HepG2 (cell line): ENCODE measurements around the gene ABCC3. TPM values are rescaled to one million over a fixed set of nuclear protein-coding genes. Genes with fewer than 3 reads are reported as not detected.

Experiments used
- ADNP ChIP-seq: sonication (generic); formaldehyde crosslinking; IDR thresholded peaks from 2 replicates; pipeline ENCODE4 v1.4.0; 2020; ENCODE audit warnings: missing genetic modification reagents
- BHLHE40 ChIP-seq: IDR thresholded peaks from 2 replicates; pipeline ENCODE4 v1.6.1; 2011; ENCODE audit warnings: low read length, improper control_type of control experiment
- CCDC6 ChIP-seq: sonication (generic); formaldehyde crosslinking; IDR thresholded peaks from 2 replicates; pipeline ENCODE4 v1.8.1; 2022; ENCODE audit warnings: mild to moderate bottlenecking, missing genetic modification reagents, moderate library complexity
- CREB1 ChIP-seq, 2 experiments: fragments of 450-650 bp in 1 of 2; IDR thresholded peaks; 2 replicates each; pipeline ENCODE4 v1.6.1; 2016 to 2017; ENCODE audit warnings: control low read depth in 1 of 2, mild to moderate bottlenecking in 1 of 2, missing compliant biosample characterization in 1 of 2, missing genetic modification characterization in 1 of 2
- MYNN ChIP-seq: sonication (generic); formaldehyde crosslinking; IDR thresholded peaks from 2 replicates; pipeline ENCODE4 v1.4.0; 2020; ENCODE audit warnings: mild to moderate bottlenecking, low read depth, missing genetic modification reagents
- PREB ChIP-seq: sonication (generic); formaldehyde crosslinking; IDR thresholded peaks from 2 replicates; pipeline ENCODE4 v1.4.0; 2020; ENCODE audit warnings: missing genetic modification reagents
- RAD51 ChIP-seq: fragments of 450-650 bp; IDR thresholded peaks from 2 replicates; pipeline ENCODE4 v1.6.1; 2016; ENCODE audit warnings: borderline replicate concordance
- RNF219 ChIP-seq: sonication (generic); formaldehyde crosslinking; IDR thresholded peaks from 2 replicates; pipeline ENCODE4 v1.5.0; 2020; ENCODE audit warnings: mild to moderate bottlenecking, missing genetic modification reagents
- RORA ChIP-seq: sonication (generic); formaldehyde crosslinking; IDR thresholded peaks from 2 replicates; pipeline ENCODE4 v1.5.0; 2020; ENCODE audit warnings: mild to moderate bottlenecking, missing genetic modification reagents, moderate library complexity
- SALL1 ChIP-seq: sonication (generic); formaldehyde crosslinking; IDR thresholded peaks from 2 replicates; pipeline ENCODE4 v1.8.0; 2022; ENCODE audit warnings: mild to moderate bottlenecking, missing genetic modification reagents
- SIX1 ChIP-seq: sonication (generic); formaldehyde crosslinking; IDR thresholded peaks from 2 replicates; pipeline ENCODE4 v1.4.0; 2020; ENCODE audit warnings: missing genetic modification reagents, borderline replicate concordance
- ZNF251 ChIP-seq: sonication (generic); formaldehyde crosslinking; IDR thresholded peaks from 2 replicates; pipeline ENCODE4 v1.9.0; 2021; ENCODE audit warnings: mild to moderate bottlenecking, missing genetic modification reagents
- ZNF510 ChIP-seq: sonication (generic); formaldehyde crosslinking; IDR thresholded peaks from 2 replicates; pipeline ENCODE4 v1.4.0; 2020; ENCODE audit warnings: low read depth, mild to moderate bottlenecking, missing genetic modification reagents
- ZNF670 ChIP-seq: sonication (generic); formaldehyde crosslinking; IDR thresholded peaks from 2 replicates; pipeline ENCODE4 v1.8.0; 2022; ENCODE audit warnings: mild to moderate bottlenecking, missing genetic modification reagents, borderline replicate concordance
- polyA plus RNA-seq, 8 experiments: library from polyadenylated mRNA; depleted of rRNA in 3 of 8; stranded (reverse) in 7 of 8; unstranded in 1 of 8; fragments of >200 nt; fragmentation: Illumina TruSeq in 4 of 8; extraction: Trizol in 4 of 8; gene quantifications; 2 replicates each; pipeline versions ENCODE4 v1.2.1 to v1.2.3, GENCODE V29; 2011 to 2016; ENCODE audit warnings: low read depth in 4 of 8, missing spikeins in 1 of 8, mixed read lengths in 1 of 8; ENCODE audit not compliant: insufficient read depth in 1 of 8
- total RNA-seq, 5 experiments: library from RNA; depleted of rRNA; stranded (reverse); fragments of >200 nt; fragmentation: Illumina TruSeq; extraction: Trizol; gene quantifications; 2 replicates each; pipeline ENCODE4 v1.2.3, GENCODE V29; 2016; ENCODE audit warnings: low read depth in 1 of 5
- TF ChIP-seq, protein P1 (sequence below): IDR thresholded peaks from 2 replicates; pipeline ENCODE4 v1.6.1; 2016; ENCODE audit warnings: low read depth, missing genetic modification reagents, missing compliant biosample characterization
- TF ChIP-seq, protein P2 (sequence below): IDR thresholded peaks from 2 replicates; pipeline ENCODE4 v1.6.1; 2016; ENCODE audit warnings: mild to moderate bottlenecking, missing biosample characterization, missing genetic modification reagents

ABCC3 gene
- total and polyA plus RNA-seq, 2 of the 13 experiments (the other 11 are each of a cell fraction or from before 2014, with no cell fraction given): 25.2 to 50.7 TPM

- TF ChIP-seq, protein P1, sequence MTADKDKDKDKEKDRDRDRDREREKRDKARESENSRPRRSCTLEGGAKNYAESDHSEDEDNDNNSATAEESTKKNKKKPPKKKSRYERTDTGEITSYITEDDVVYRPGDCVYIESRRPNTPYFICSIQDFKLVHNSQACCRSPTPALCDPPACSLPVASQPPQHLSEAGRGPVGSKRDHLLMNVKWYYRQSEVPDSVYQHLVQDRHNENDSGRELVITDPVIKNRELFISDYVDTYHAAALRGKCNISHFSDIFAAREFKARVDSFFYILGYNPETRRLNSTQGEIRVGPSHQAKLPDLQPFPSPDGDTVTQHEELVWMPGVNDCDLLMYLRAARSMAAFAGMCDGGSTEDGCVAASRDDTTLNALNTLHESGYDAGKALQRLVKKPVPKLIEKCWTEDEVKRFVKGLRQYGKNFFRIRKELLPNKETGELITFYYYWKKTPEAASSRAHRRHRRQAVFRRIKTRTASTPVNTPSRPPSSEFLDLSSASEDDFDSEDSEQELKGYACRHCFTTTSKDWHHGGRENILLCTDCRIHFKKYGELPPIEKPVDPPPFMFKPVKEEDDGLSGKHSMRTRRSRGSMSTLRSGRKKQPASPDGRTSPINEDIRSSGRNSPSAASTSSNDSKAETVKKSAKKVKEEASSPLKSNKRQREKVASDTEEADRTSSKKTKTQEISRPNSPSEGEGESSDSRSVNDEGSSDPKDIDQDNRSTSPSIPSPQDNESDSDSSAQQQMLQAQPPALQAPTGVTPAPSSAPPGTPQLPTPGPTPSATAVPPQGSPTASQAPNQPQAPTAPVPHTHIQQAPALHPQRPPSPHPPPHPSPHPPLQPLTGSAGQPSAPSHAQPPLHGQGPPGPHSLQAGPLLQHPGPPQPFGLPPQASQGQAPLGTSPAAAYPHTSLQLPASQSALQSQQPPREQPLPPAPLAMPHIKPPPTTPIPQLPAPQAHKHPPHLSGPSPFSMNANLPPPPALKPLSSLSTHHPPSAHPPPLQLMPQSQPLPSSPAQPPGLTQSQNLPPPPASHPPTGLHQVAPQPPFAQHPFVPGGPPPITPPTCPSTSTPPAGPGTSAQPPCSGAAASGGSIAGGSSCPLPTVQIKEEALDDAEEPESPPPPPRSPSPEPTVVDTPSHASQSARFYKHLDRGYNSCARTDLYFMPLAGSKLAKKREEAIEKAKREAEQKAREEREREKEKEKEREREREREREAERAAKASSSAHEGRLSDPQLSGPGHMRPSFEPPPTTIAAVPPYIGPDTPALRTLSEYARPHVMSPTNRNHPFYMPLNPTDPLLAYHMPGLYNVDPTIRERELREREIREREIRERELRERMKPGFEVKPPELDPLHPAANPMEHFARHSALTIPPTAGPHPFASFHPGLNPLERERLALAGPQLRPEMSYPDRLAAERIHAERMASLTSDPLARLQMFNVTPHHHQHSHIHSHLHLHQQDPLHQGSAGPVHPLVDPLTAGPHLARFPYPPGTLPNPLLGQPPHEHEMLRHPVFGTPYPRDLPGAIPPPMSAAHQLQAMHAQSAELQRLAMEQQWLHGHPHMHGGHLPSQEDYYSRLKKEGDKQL (CRISPR knock-in tag): no peak
- TF ChIP-seq RNF219 (CRISPR knock-in tag) (no peak), BHLHE40 (no peak), SIX1 (CRISPR knock-in tag) (no peak), CCDC6 (0 out of 2 replicates have a peak, but pooled peaks have one; percentile 37), MYNN (CRISPR knock-in tag) (no peak), ADNP (no peak), SALL1 (CRISPR knock-in tag) (peak; percentile 51; the same call in 1 of the 2 replicates), ZNF251 (CRISPR knock-in tag) (no peak), ZNF510 (no peak), PREB (CRISPR knock-in tag) (no peak), RAD51 (no peak), CREB1 (IDR thresholded peaks at IDR 0.05) (no peak), CREB1 (CRISPR knock-in tag; IDR thresholded peaks at IDR 0.05) (no peak), RORA (no peak), ZNF670 (CRISPR knock-in tag) (no peak)
- TF ChIP-seq, protein P2, sequence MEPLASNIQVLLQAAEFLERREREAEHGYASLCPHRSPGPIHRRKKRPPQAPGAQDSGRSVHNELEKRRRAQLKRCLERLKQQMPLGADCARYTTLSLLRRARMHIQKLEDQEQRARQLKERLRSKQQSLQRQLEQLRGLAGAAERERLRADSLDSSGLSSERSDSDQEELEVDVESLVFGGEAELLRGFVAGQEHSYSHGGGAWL: no peak
Measured at GRCh38 chr17:50642722-50643656, 8.3 kb downstream of the ABCC3 start (continued).
